ENCODE measurements around the gene CLK3. TPM values are rescaled to one million over a fixed set of nuclear protein-coding genes. Genes with fewer than 3 reads are reported as not detected.

The CLK3 gene
- total RNA-seq, 2 experiments from 2014 or later = 130 to 175 TPM

- H3K27ac Mint-ChIP-seq = peak overlapping the region; percentile 55
- no peak for DNase-seq
- POLR2A ChIA-PET = no interaction called here
- peaks cover 15% of the 10 kb centered on the region for H3K4me1 Mint-ChIP-seq
- no peaks in the 10 kb centered on the region for H3K9me3 Mint-ChIP-seq (ENCODE audit: low read depth)
- H3K27me3 Mint-ChIP-seq = no peaks in the 10 kb centered on the region
- no peak overlapping the region for H3K4me3 Mint-ChIP-seq
- peaks cover 3% of the 10 kb centered on the region for H3K36me3 Mint-ChIP-seq (ENCODE audit: low read depth)
- intact Hi-C loops (cut with DNase I, micrococcal nuclease) = no loop called here
- ATAC-seq = no peak
- CTCF ChIA-PET = interaction anchor here (0.7 to 21.2 kb wide), 6 partner anchors 8 to 157 kb away, joined by 3 to 458 read pairs (median 8); partner anchors contain the start of gene CSK
These were observed 26.7 kb downstream of the CLK3 start for GRCh38 chr15:74642348-74642733.

GRCh38 chr15:74642734-74643664, 27.4 kb downstream of the CLK3 start:
- Mint-ChIP-seq H3K27me3 (no peaks in the 10 kb centered on the region), H3K4me1 (peaks cover 15% of the 10 kb centered on the region), H3K36me3 (ENCODE audit: low read depth) (peaks cover 3% of the 10 kb centered on the region), H3K4me3 (no peak overlapping the region), H3K27ac (no peak overlapping the region), H3K9me3 (ENCODE audit: low read depth) (no peaks in the 10 kb centered on the region)
- ChIA-PET CTCF (interaction anchor here (0.7 to 21.2 kb wide), 4 partner anchors 9 to 156 kb away, joined by 3 to 458 read pairs (median 33); partner anchors contain the start of gene CSK), POLR2A (no interaction called here)
- DNase-seq = no peak
- ATAC-seq = no peak
- intact Hi-C loops (cut with DNase I, micrococcal nuclease) = no loop called here

GRCh38 chr15:74643665-74644204, 28.1 kb downstream of the CLK3 start:
- intact Hi-C loops (cut with DNase I, micrococcal nuclease) = no loop called here
- Mint-ChIP-seq H3K9me3 (ENCODE audit: low read depth) (no peaks in the 10 kb centered on the region), H3K27ac (no peak overlapping the region), H3K4me1 (peaks cover 15% of the 10 kb centered on the region), H3K4me3 (no peak overlapping the region), H3K27me3 (no peaks in the 10 kb centered on the region), H3K36me3 (ENCODE audit: low read depth) (peaks cover under 1% of the 10 kb centered on the region)
- ChIA-PET CTCF (interaction anchor here (8.0 to 21.2 kb wide), 2 partner anchors 10 to 131 kb away, joined by 61 to 458 read pairs; partner anchors contain the start of gene CSK), POLR2A (no interaction called here)
- DNase-seq (no peak), ATAC-seq (no peak)

GRCh38 chr15:74646480-74646879, 30.8 kb downstream of the CLK3 start:
- H3K36me3 Mint-ChIP-seq (ENCODE audit: low read depth) = peaks cover 7% of the 10 kb centered on the region
- CTCF ChIA-PET = interaction anchor here (0.6 to 21.2 kb wide), 4 partner anchors 10 to 129 kb away, joined by 3 to 458 read pairs (median 34); partner anchors contain the start of gene CSK
- intact Hi-C loops (cut with DNase I, micrococcal nuclease) = no loop called here
- H3K4me1 Mint-ChIP-seq = peaks cover 9% of the 10 kb centered on the region
- no peak overlapping the region for H3K27ac Mint-ChIP-seq
- no peaks in the 10 kb centered on the region for H3K9me3 Mint-ChIP-seq (ENCODE audit: low read depth)
- H3K4me3 Mint-ChIP-seq = no peak overlapping the region
- no peaks in the 10 kb centered on the region for H3K27me3 Mint-ChIP-seq
- ATAC-seq (no peak), DNase-seq (no peak)
- POLR2A ChIA-PET = no interaction called here

GRCh38 chr15:74648051-74648842, 32.6 kb downstream of the CLK3 start:
- intact Hi-C loops (cut with DNase I, micrococcal nuclease) = no loop called here
- Mint-ChIP-seq H3K27me3 (no peaks in the 10 kb centered on the region), H3K27ac (no peak overlapping the region), H3K36me3 (ENCODE audit: low read depth) (peaks cover 9% of the 10 kb centered on the region), H3K4me3 (no peak overlapping the region), H3K9me3 (ENCODE audit: low read depth) (no peaks in the 10 kb centered on the region), H3K4me1 (no peaks in the 10 kb centered on the region)
- ATAC-seq = no peak
- POLR2A ChIA-PET = no interaction called here
- no peak for DNase-seq
- CTCF ChIA-PET = interaction anchor here (0.6 to 21.2 kb wide), 4 partner anchors 8 to 306 kb away, joined by 3 to 458 read pairs (median 32); partner anchors contain the start of gene CSK

GRCh38 chr15:74651242-74651741, 35.7 kb downstream of the CLK3 start:
- Mint-ChIP-seq H3K9me3 (ENCODE audit: low read depth) (no peaks in the 10 kb centered on the region), H3K27ac (no peak overlapping the region), H3K4me1 (peaks cover 5% of the 10 kb centered on the region), H3K36me3 (ENCODE audit: low read depth) (peaks cover 15% of the 10 kb centered on the region), H3K27me3 (no peaks in the 10 kb centered on the region), H3K4me3 (no peak overlapping the region)
- POLR2A ChIA-PET = no interaction called here
- no peak for ATAC-seq
- intact Hi-C loops (cut with DNase I, micrococcal nuclease) = no loop called here
- CTCF ChIA-PET = interaction anchor here (0.6 to 1.8 kb wide), 11 partner anchors 10 to 406 kb away, joined by 3 to 5 read pairs (median 4); no protein-coding TSS in a partner anchor
- DNase-seq = no peak

- ATAC-seq = no peak
- Mint-ChIP-seq H3K4me1 (peaks cover 5% of the 10 kb centered on the region), H3K27ac (no peak overlapping the region), H3K36me3 (ENCODE audit: low read depth) (peaks cover 15% of the 10 kb centered on the region), H3K9me3 (ENCODE audit: low read depth) (no peaks in the 10 kb centered on the region), H3K27me3 (no peaks in the 10 kb centered on the region), H3K4me3 (no peak overlapping the region)
- intact Hi-C loops (cut with DNase I, micrococcal nuclease) = no loop called here
- DNase-seq = no peak
- POLR2A ChIA-PET = interaction anchor here (0.9 kb wide), 1 partner anchor 12 kb away, joined by 3 read pairs; no protein-coding TSS in a partner anchor
- CTCF ChIA-PET = interaction anchor here (1.2 to 1.3 kb wide), 2 partner anchors 9 to 115 kb away, joined by 3 read pairs; no protein-coding TSS in a partner anchor
These were observed 37.9 kb downstream of the CLK3 start for GRCh38 chr15:74653426-74654102.

GRCh38 chr15:74655424-74655823, 39.8 kb downstream of the CLK3 start:
- Mint-ChIP-seq H3K36me3 (ENCODE audit: low read depth) (peaks cover 10% of the 10 kb centered on the region), H3K27me3 (no peaks in the 10 kb centered on the region), H3K4me3 (no peak overlapping the region), H3K27ac (no peak overlapping the region), H3K9me3 (ENCODE audit: low read depth) (no peaks in the 10 kb centered on the region), H3K4me1 (peaks cover 5% of the 10 kb centered on the region)
- POLR2A ChIA-PET = no interaction called here
- DNase-seq (peak; percentile 25), ATAC-seq (peak; percentile 70)
- intact Hi-C loops (cut with DNase I, micrococcal nuclease) = no loop called here
- CTCF ChIA-PET = no interaction called here

GRCh38 chr15:74656935-74657535, 41.4 kb downstream of the CLK3 start:
- intact Hi-C loops (cut with DNase I, micrococcal nuclease) = no loop called here
- ChIA-PET CTCF (interaction anchor here (0.6 to 1.3 kb wide), 6 partner anchors 8 to 194 kb away, joined by 3 to 6 read pairs (median 4); no protein-coding TSS in a partner anchor), POLR2A (no interaction called here)
- H3K27ac Mint-ChIP-seq = no peak overlapping the region
- no peak overlapping the region for H3K4me3 Mint-ChIP-seq
- no peaks in the 10 kb centered on the region for H3K9me3 Mint-ChIP-seq (ENCODE audit: low read depth)
- ATAC-seq (no peak), DNase-seq (no peak)
- peaks cover 5% of the 10 kb centered on the region for H3K4me1 Mint-ChIP-seq
- no peaks in the 10 kb centered on the region for H3K27me3 Mint-ChIP-seq
- peaks cover 10% of the 10 kb centered on the region for H3K36me3 Mint-ChIP-seq (ENCODE audit: low read depth)

GRCh38 chr15:74657846-74658245, 42.2 kb downstream of the CLK3 start:
- ChIA-PET CTCF (interaction anchor here (0.7 kb wide), 1 partner anchor 20 kb away, joined by 5 read pairs; no protein-coding TSS in a partner anchor), POLR2A (no interaction called here)
- intact Hi-C loops (cut with DNase I, micrococcal nuclease) = no loop called here
- peaks cover 10% of the 10 kb centered on the region for H3K36me3 Mint-ChIP-seq (ENCODE audit: low read depth)
- H3K27me3 Mint-ChIP-seq = no peaks in the 10 kb centered on the region
- no peak overlapping the region for H3K4me3 Mint-ChIP-seq
- H3K27ac Mint-ChIP-seq = no peak overlapping the region
- ATAC-seq = no peak
- peaks cover 8% of the 10 kb centered on the region for H3K4me1 Mint-ChIP-seq
- DNase-seq = no peak
- H3K9me3 Mint-ChIP-seq (ENCODE audit: low read depth) = no peaks in the 10 kb centered on the region

All from activated CD4-positive, alpha-beta T cell treated with anti-CD3 and anti-CD28 coated beads for 36 hours (primary cell).